ENCODE measurements around the gene FAM53A.

FAM53A gene

GRCh38 chr4:1594871-1595788 lies 89.0 kb downstream of the FAM53A start:
- no peak for TF ChIP-seq CTCF (IDR thresholded peaks at IDR 0.05; ENCODE audit: extremely low read depth, insufficient read depth, missing control alignments)
- in situ Hi-C loops (cut with MboI; ENCODE audit: low pct_unique_long_range_greater_than_20kb, low sequenced_read_pairs, unreplicated experiment) = no loop called here
- no peak for DNase-seq (ENCODE audit: low spot score)

- no peak for TF ChIP-seq CTCF (IDR thresholded peaks at IDR 0.05; ENCODE audit: extremely low read depth, insufficient read depth, missing control alignments)
- no peak for DNase-seq (ENCODE audit: low spot score)
- in situ Hi-C loops (cut with MboI; ENCODE audit: low pct_unique_long_range_greater_than_20kb, low sequenced_read_pairs, unreplicated experiment) = no loop called here
Measured at GRCh38 chr4:1593881-1594345, 90.2 kb downstream of the FAM53A start.

- DNase-seq (ENCODE audit: low spot score) = no peak
- TF ChIP-seq CTCF (IDR thresholded peaks at IDR 0.05; ENCODE audit: extremely low read depth, insufficient read depth, missing control alignments) = no peak
- in situ Hi-C loops (cut with MboI; ENCODE audit: low pct_unique_long_range_greater_than_20kb, low sequenced_read_pairs, unreplicated experiment) = no loop called here
Measured at GRCh38 chr4:1593458-1593857, 90.7 kb downstream of the FAM53A start.

- TF ChIP-seq CTCF (IDR thresholded peaks at IDR 0.05; ENCODE audit: extremely low read depth, insufficient read depth, missing control alignments) = no peak
- in situ Hi-C loops (cut with MboI; ENCODE audit: low pct_unique_long_range_greater_than_20kb, low sequenced_read_pairs, unreplicated experiment) = no loop called here
- DNase-seq (ENCODE audit: low spot score) = no peak
Measured at GRCh38 chr4:1592709-1593417, 91.2 kb downstream of the FAM53A start.

GRCh38 chr4:1592068-1592708 lies 91.9 kb downstream of the FAM53A start:
- in situ Hi-C loops (cut with MboI; ENCODE audit: low pct_unique_long_range_greater_than_20kb, low sequenced_read_pairs, unreplicated experiment) = no loop called here
- no peak for TF ChIP-seq CTCF (IDR thresholded peaks at IDR 0.05; ENCODE audit: extremely low read depth, insufficient read depth, missing control alignments)
- DNase-seq (ENCODE audit: low spot score) = no peak

- in situ Hi-C loops (cut with MboI; ENCODE audit: low pct_unique_long_range_greater_than_20kb, low sequenced_read_pairs, unreplicated experiment) = no loop called here
- no peak for DNase-seq (ENCODE audit: low spot score)
- TF ChIP-seq CTCF (IDR thresholded peaks at IDR 0.05; ENCODE audit: extremely low read depth, insufficient read depth, missing control alignments) = no peak
Measured at GRCh38 chr4:1591107-1591506, 93.0 kb downstream of the FAM53A start.

Data from GM13977 (cell line).